DND-41 (cell line): ENCODE data around the gene BSND.

Experiments used
- EZH2 ChIP-seq: IDR thresholded peaks from 3 replicates; pipeline ENCODE4 v1.6.1; 2012; ENCODE audit warnings: borderline replicate concordance, low read depth, mild to moderate bottlenecking, moderate library complexity, low read length, inconsistent platforms; ENCODE audit not compliant: severe bottlenecking
- TF ChIP-seq, protein P1 (sequence below): IDR thresholded peaks from 2 replicates; pipeline ENCODE4 v1.5.1; 2012; ENCODE audit warnings: borderline replicate concordance, low read length, moderate library complexity, mild to moderate bottlenecking; ENCODE audit not compliant: poor library complexity, severe bottlenecking; ENCODE audit errors: extremely low read depth

GRCh38 chr1:55061000-55061705 is 62.4 kb downstream of the BSND start:
- TF ChIP-seq, protein P1, sequence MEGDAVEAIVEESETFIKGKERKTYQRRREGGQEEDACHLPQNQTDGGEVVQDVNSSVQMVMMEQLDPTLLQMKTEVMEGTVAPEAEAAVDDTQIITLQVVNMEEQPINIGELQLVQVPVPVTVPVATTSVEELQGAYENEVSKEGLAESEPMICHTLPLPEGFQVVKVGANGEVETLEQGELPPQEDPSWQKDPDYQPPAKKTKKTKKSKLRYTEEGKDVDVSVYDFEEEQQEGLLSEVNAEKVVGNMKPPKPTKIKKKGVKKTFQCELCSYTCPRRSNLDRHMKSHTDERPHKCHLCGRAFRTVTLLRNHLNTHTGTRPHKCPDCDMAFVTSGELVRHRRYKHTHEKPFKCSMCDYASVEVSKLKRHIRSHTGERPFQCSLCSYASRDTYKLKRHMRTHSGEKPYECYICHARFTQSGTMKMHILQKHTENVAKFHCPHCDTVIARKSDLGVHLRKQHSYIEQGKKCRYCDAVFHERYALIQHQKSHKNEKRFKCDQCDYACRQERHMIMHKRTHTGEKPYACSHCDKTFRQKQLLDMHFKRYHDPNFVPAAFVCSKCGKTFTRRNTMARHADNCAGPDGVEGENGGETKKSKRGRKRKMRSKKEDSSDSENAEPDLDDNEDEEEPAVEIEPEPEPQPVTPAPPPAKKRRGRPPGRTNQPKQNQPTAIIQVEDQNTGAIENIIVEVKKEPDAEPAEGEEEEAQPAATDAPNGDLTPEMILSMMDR: no peak
- no peak for TF ChIP-seq EZH2
